B cell (primary cell): ENCODE measurements around the gene FBXL20. TPM values are rescaled to one million over a fixed set of nuclear protein-coding genes. Genes with fewer than 3 reads are reported as not detected.

Experiments used
- ATAC-seq: fragments of 200-7000 bp; cut with Tn5 transposase; one replicate; pipeline ENCODE4 v1.10.0; 2021; ENCODE audit warnings: low read depth, mild to moderate bottlenecking, moderate number of reproducible peaks, moderate library complexity
- CTCF ChIA-PET: fragments of 350-600 bp; sonication (Branson Sonifier 250); formaldehyde crosslinking; loops from one replicate; lab custom pipeline; 2021; ENCODE audit warnings: antibody characterized with exemption, inconsistent platforms; lab: Charles Lee
- POLR2A ChIA-PET: fragments of 350-600 bp; sonication (Branson Sonifier 250); formaldehyde crosslinking; loops from one replicate; lab custom pipeline; 2021; ENCODE audit warnings: antibody characterized with exemption; lab: Charles Lee
- DNase-seq: peaks from one replicate; pipeline ENCODE4 v3.0.0; 2013
- H2AFZ ChIP-seq: 2 replicates; pipeline ENCODE4 v1.6.1; 2012; ENCODE audit warnings: mild to moderate bottlenecking, low read depth, low read length; ENCODE audit not compliant: insufficient read depth, poor library complexity, severe bottlenecking
- H3K27ac ChIP-seq, 2 donors: 1 replicate in 1 of 2; 2 replicates in 1 of 2; pipeline ENCODE4 v1.5.1; 2012 to 2013; ENCODE audit warnings: low read length in 2 of 2, mild to moderate bottlenecking in 2 of 2, moderate library complexity in 1 of 2
- H3K27me3 ChIP-seq, 4 experiments: fragments of 200-600 bp in 1 of 4; sonication (generic) in 1 of 4; replicated peaks in 1 of 4; 1 replicate in 2 of 4; 2 replicates in 2 of 4; pipeline versions ENCODE4 v1.6.1 to v1.7.0; 2013 to 2016; ENCODE audit warnings: low read length in 3 of 4, mild to moderate bottlenecking in 2 of 4, mixed read lengths in 1 of 4, moderate library complexity in 1 of 4; ENCODE audit not compliant: insufficient read depth in 4 of 4, control insufficient read depth in 3 of 4; ENCODE audit errors: control extremely low read depth in 1 of 4
- H3K36me3 ChIP-seq, 2 experiments: replicated peaks in 1 of 2; 1 replicate in 1 of 2; 2 replicates in 1 of 2; pipeline versions ENCODE4 v1.6.1 to v1.7.1; 2013; ENCODE audit warnings: low read length in 1 of 2; ENCODE audit not compliant: insufficient read depth in 2 of 2, control insufficient read depth in 1 of 2; ENCODE audit errors: control extremely low read depth in 1 of 2, extremely low read depth in 1 of 2
- H3K4me1 ChIP-seq, 2 donors: fragments of 200-600 bp in 1 of 2; sonication (generic) in 1 of 2; 1 replicate in 1 of 2; 2 replicates in 1 of 2; pipeline versions ENCODE4 v1.5.1 to v1.6.1; 2013 to 2017; ENCODE audit warnings: low read length in 2 of 2; ENCODE audit not compliant: control insufficient read depth in 2 of 2, insufficient read depth in 2 of 2
- H3K4me2 ChIP-seq: replicated peaks from 2 replicates; pipeline ENCODE3; 2012; ENCODE audit warnings: mild to moderate bottlenecking, low read depth, low read length; ENCODE audit not compliant: poor library complexity, severe bottlenecking
- H3K4me3 ChIP-seq, 5 experiments: fragments of 200-600 bp in 1 of 5; sonication (generic) in 1 of 5; 1 replicate in 3 of 5; 2 replicates in 2 of 5; pipeline versions ENCODE4 v1.5.1 to v1.7.0; 2011 to 2016; ENCODE audit warnings: low read length in 4 of 5, mild to moderate bottlenecking in 4 of 5, low read depth in 2 of 5, control low read depth in 1 of 5, moderate library complexity in 1 of 5; ENCODE audit not compliant: insufficient read depth in 1 of 5; ENCODE audit errors: control extremely low read depth in 1 of 5, extremely low read depth in 1 of 5
- H3K79me2 ChIP-seq: fragments of 200-600 bp; sonication (generic); one replicate; pipeline ENCODE4 v1.6.0; 2016; ENCODE audit warnings: low read length; ENCODE audit not compliant: control insufficient read depth, insufficient read depth
- H3K9ac ChIP-seq: fragments of 200-600 bp; sonication (generic); 2 replicates; pipeline ENCODE4 v1.6.1; 2017; ENCODE audit warnings: mild to moderate bottlenecking, low read length, moderate library complexity
- H3K9me3 ChIP-seq, 3 donors: one replicate each; pipeline versions ENCODE4 v1.6.1 to v1.7.1; 2013; ENCODE audit warnings: low read length in 2 of 3; ENCODE audit not compliant: control insufficient read depth in 2 of 3, insufficient read depth in 1 of 3; ENCODE audit errors: control extremely low read depth in 1 of 3
- H4K20me1 ChIP-seq: 2 replicates; pipeline ENCODE4 v1.6.0; 2012; ENCODE audit warnings: mild to moderate bottlenecking, low read length; ENCODE audit not compliant: insufficient read depth, control insufficient read depth, poor library complexity, severe bottlenecking
- H3K27ac Mint-ChIP-seq: one replicate; pipeline ENCODE4 v1.8.0; 2021; ENCODE audit warnings: mixed read lengths
- H3K27me3 Mint-ChIP-seq: one replicate; pipeline ENCODE4 v1.8.0; 2021; ENCODE audit warnings: mixed read lengths
- H3K4me1 Mint-ChIP-seq: one replicate; pipeline ENCODE4 v1.8.0; 2021; ENCODE audit warnings: mixed read lengths
- H3K4me3 Mint-ChIP-seq: one replicate; pipeline ENCODE4 v1.8.0; 2021; ENCODE audit warnings: mixed read lengths
- H3K9me3 Mint-ChIP-seq: one replicate; pipeline ENCODE4 v1.8.0; 2022; ENCODE audit warnings: mixed read lengths; ENCODE audit not compliant: insufficient read depth
- EZH2 ChIP-seq: IDR thresholded peaks from 2 replicates; pipeline ENCODE4 v1.6.1; 2012; ENCODE audit warnings: borderline replicate concordance, low read depth, mild to moderate bottlenecking, moderate library complexity, low read length; ENCODE audit not compliant: insufficient read depth, poor library complexity, severe bottlenecking
- WGBS: methylation state at CpG from one replicate; pipeline ENCODE4 v1.1.5; 2013; ENCODE audit warnings: missing lambda C conversion rate; ENCODE audit not compliant: insufficient coverage; 5-methylcytosine and 5-hydroxymethylcytosine counted together
- intact Hi-C: fragments of 100-400 bp; cut with micrococcal nuclease; formaldehyde crosslinking; loops from one replicate; pipeline ENCODE4 v1.10.0; 2022
- polyA plus RNA-seq: library from polyadenylated mRNA; depleted of rRNA; stranded (reverse); fragments of >200 nt; gene quantifications from 2 replicates; pipeline ENCODE4 v1.2.3, GENCODE V29; 2012
- total RNA-seq, 2 donors: library from RNA; stranded (reverse); fragments of 120-200 nt in 1 of 2; gene quantifications; 1 replicate in 1 of 2; 2 replicates in 1 of 2; pipeline versions ENCODE4 v1.2.3 to v1.2.4, GENCODE V29; 2013 to 2022
- TF ChIP-seq, protein P1 (sequence below): fragments of 200-600 bp; IDR thresholded peaks from one replicate; pipeline ENCODE4 v1.8.0; 2022; ENCODE audit warnings: antibody characterized with exemption, mild to moderate bottlenecking

FBXL20 gene
- total and polyA plus RNA-seq, 2 donors (not counting 1 experiment from before 2014, with no cell fraction given): 6.1 to 36.2 TPM

DNA sequence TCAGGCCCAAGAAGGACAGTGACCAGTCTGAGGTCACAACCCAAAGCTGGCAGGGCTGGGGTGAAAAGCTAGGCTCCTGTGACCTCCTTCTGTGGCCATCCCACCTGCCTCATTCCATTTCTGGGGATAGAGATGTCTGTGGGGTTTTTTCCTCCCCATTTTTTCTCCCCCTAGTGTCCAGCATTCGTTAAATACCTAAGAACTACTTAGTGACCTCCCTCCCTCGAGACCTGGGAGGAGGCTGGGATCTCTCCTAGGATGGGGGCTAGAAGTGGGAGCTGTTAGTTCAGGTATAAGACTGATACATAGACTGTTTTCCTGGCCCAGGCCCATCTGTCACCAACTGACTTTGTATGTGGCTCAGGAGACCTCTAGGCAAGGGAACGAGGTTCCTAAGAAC lies 155.2 kb downstream of the FBXL20 start:
- Histone ChIP-seq H3K27me3 (peaks cover 0 to 4% (median 0%) of the 10 kb centered on the region in 4 experiments), H3K36me3 (no peaks in the 10 kb centered on the region), H4K20me1 (no peaks in the 10 kb centered on the region), H2AFZ (no peak overlapping the region), H3K4me1 (peaks cover 12 to 16% of the 10 kb centered on the region in 2 donors), H3K9ac (no peak overlapping the region), H3K27ac (no peak overlapping the region), H3K79me2 (no peaks in the 10 kb centered on the region), H3K4me2 (no peak overlapping the region), H3K4me3 (no peak overlapping the region), H3K9me3 (no peaks in the 10 kb centered on the region)
- ChIA-PET CTCF (interaction anchor here (1.4 to 21.4 kb wide), 7 partner anchors 8 to 263 kb away, joined by 5 to 707 read pairs (median 30); partner anchors contain the start of gene RPL19), POLR2A (interaction anchor here (0.5 to 0.6 kb wide), 2 partner anchors 39 to 142 kb away, joined by 5 to 6 read pairs; no protein-coding TSS in a partner anchor)
- no peak for ATAC-seq
- Mint-ChIP-seq H3K4me3 (no peak overlapping the region), H3K27ac (no peak overlapping the region), H3K9me3 (no peaks in the 10 kb centered on the region), H3K27me3 (no peaks in the 10 kb centered on the region), H3K4me1 (peaks cover 16% of the 10 kb centered on the region)
- DNase-seq: no peak
- WGBS: 87% methylated on average over 2 of the region's 3 CpGs
- TF ChIP-seq, protein P1, sequence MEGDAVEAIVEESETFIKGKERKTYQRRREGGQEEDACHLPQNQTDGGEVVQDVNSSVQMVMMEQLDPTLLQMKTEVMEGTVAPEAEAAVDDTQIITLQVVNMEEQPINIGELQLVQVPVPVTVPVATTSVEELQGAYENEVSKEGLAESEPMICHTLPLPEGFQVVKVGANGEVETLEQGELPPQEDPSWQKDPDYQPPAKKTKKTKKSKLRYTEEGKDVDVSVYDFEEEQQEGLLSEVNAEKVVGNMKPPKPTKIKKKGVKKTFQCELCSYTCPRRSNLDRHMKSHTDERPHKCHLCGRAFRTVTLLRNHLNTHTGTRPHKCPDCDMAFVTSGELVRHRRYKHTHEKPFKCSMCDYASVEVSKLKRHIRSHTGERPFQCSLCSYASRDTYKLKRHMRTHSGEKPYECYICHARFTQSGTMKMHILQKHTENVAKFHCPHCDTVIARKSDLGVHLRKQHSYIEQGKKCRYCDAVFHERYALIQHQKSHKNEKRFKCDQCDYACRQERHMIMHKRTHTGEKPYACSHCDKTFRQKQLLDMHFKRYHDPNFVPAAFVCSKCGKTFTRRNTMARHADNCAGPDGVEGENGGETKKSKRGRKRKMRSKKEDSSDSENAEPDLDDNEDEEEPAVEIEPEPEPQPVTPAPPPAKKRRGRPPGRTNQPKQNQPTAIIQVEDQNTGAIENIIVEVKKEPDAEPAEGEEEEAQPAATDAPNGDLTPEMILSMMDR: no peak
- no peak for TF ChIP-seq EZH2
- intact Hi-C loops: no loop called here
